Spleen (tissue), 7 donors: ENCODE data around the gene GSG1L.

ENCODE experiments used
- CTCF ChIP-seq, 11 experiments: fragments of 200-600 bp in 7 of 11; fragments of 450-650 bp in 4 of 11; sonication (generic) in 4 of 11; IDR thresholded peaks in 8 of 11; conservative IDR thresholded peaks in 3 of 11; 1 replicate in 7 of 11; 2 replicates in 4 of 11; pipeline versions ENCODE4 v1.4.0 to v1.8.0; 2016 to 2021; ENCODE audit warnings: antibody characterized with exemption in 11 of 11, inconsistent platforms in 4 of 11, mild to moderate bottlenecking in 1 of 11
- POLR2A ChIP-seq, 3 donors: fragments of 450-650 bp; IDR thresholded peaks; one replicate each; pipeline ENCODE4 v1.5.1; 2017; ENCODE audit warnings: antibody characterized with exemption in 3 of 3, mild to moderate bottlenecking in 1 of 3
- donor health status: DM: no; HTN: no; CAD: no; lungs with moderate emphysema.
- donor health status: DM: no; HTN: no; CAD: no.
- donor health status: DM: no; HTN: no; CAD: no.

GRCh38 chr16:27991876-27992275, 71.6 kb downstream of the GSG1L start:
- no peak for TF ChIP-seq CTCF (IDR thresholded peaks at IDR 0.05 in 8 of 11, conservative IDR thresholded peaks at IDR 0.05 in 3 of 11)
- TF ChIP-seq POLR2A (IDR thresholded peaks at IDR 0.05): no peak
